ENCODE data around the gene MAGI2.
A peak's percentile ranks its signal among the peaks of the same experiment; 100 is the strongest.

MAGI2 gene

DNA sequence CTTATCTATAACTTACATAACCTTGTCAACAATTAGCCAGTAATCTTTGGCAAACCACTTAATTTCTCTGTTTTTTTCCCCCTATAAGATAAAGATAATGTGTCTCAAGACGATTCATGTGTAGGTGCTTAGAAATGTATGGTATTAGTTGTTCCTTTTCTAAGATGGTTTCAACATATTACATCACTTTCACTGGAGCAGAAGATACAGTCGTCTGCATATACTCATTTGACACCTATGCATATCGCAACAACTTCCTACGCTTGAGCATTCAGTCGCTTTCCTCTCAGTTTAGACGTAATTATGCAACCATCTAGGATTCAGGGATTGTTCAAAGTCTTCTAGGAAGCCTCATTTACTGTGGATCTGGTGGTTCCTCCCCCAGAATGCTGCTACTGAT lies 1258.2 kb downstream of the MAGI2 start:
- DNase-seq, result no peak

DNA sequence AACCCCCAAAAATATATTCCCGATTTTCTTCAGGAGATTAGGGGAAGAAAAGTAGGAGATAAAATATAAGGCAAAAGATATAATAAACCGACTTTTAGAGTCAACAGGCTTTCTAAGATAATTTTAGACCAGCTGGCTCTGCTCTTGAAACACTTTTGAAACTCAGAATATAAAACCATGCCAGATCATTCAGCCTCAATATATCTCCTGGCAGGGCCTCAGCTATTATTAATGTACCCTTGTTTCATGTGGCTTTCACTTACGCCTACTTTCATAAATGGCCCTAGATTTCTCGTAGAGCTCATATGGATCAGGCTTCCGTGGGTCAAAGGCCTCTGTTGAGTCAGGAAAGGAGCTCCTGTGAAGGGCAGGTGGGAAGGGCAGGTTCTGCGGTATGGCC lies 1258.9 kb downstream of the MAGI2 start:
- DNase-seq, result no peak

DNA sequence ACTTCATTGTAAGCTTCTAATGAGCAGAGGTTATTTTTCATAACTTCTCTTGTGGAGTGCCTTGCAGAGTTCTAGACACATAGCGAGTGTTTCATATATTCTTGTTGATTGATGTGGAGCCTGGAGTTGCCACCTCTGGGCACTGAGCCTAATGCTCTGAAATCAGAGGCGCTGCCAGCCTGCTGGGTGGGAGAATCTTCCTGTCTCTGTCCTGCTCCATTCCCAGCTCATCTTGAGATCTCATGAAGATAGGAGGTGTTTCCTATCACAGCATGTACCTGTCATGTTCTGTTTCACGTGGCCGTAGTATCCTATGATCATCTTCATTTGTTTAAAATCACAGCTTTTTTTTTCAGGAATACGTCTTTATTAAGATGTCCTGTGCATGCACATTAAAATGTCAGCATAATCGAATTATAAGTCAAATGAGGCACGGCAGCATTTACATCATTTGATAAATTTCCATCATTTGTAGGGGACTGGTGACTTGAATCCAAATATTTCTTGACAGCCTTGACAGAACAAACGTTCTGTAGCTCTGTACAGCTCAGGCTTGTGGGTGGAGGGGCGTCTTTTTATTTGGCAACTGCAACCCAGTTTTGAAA lies 1261.9 kb downstream of the MAGI2 start:
- DNase-seq, result no peak

DNA sequence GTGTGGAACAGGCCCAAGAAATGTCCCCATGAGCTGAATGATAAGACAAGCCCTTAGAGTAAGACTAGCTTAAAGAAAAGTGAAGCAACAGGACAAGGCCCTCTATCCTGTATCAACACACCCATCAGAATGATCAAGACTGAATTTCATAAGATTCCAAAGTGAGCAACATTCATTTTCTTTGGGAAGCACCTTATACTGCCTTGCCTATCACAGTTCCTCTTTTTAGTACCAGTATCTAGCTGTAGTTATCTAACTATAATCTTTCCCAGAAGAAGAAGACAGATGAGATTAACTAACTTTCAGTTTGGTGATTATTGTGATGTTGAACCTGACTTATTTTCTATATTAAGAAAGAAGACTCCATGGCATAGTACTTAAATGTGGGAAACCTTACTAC lies 1263.7 kb downstream of the MAGI2 start:
- no peak for DNase-seq

DNA sequence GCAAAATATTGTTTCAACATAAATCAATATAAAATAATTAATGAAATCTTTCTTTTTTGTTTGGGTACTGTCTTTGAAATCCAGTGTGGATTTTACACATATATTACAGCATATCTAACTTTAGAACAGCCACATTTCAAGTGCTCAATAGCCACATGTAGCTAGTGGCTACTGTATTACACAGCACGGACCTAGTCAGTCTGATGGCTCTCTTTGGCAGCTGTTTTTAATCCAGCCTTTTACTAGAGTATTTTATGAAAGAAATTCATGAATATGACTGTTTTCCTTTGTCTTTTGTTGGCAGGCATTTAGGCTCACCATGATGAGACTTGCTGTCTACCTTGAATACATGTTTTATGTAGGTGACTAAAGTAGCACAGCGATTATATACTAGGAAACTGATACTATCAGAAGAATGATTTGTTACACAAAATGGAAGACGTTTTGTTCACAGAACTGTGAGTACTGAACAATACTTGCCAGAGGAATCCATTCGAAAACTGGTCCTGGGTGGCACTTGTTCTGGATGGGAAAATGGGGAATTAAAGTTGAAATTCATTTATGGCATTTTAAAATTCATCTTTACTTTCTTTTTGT lies 1268.2 kb downstream of the MAGI2 start:
- no peak for DNase-seq

DNA sequence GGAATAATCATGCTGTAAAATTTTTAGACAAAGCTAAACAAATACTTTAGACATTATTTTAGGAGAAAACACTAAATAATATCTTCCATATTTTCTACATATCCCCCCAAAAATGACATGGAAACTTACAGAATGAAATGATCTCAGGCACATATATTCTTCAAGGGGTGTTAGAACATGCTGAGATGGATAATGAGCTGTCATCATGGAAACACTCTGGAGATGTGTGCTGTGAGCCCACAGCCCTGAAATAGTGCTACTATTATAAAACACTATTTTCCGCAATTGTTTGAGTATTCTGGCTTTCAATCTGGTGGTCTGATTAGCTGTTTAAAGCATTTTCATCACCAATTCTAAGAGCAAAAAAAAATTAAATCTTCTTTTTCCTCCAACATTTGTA lies 1269.2 kb downstream of the MAGI2 start:
- no peak for DNase-seq

DNA sequence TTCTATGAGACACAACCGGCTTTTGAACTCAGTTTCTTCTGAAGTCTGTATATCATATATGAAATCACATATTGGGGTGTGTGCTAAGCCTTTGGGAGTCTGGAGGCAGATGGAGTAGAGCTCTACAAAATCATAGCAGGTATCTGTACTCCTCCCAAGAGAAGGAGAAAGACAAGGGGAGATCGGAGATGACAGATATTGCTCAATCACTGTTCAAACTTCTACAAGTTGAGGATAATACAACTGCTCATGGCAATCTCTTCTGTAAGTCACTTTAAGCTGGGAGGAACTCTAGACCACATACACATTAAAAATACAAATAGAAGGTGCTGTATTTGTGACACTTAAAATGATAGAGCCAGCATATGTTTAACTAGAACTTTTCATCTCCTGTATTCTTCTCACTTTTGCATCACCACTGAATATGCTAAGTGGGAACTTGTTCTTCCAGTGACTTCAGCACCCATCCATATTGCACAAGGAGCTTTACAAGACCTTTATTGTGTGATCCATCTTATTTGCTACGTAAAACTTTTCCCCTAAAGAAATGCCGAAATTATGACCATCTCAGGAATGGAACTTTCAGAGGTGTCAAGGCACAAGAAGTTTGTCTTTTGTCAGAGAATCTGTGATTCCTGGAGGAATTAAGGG lies 1273.5 kb downstream of the MAGI2 start:
- DNase-seq, result no peak

DNA sequence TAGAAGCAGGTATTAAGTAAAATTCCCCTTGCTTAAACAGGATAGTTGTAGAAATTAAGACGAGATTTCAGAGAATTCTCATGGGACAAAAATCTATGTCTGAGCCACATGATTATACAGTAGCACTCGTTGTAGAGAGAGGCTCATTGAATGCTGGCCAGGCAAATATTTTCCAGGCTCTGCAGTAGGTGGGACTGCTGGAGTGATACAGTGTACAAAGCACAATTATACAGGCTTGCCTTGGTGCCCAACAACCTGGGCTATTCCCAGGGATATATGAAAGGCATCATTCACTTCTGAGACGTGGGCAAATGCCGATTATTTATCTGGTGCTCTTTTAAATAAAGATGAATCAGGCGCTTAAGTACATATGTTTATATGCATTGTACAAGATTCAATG lies 1274.3 kb downstream of the MAGI2 start:
- DNase-seq, result no peak

DNA sequence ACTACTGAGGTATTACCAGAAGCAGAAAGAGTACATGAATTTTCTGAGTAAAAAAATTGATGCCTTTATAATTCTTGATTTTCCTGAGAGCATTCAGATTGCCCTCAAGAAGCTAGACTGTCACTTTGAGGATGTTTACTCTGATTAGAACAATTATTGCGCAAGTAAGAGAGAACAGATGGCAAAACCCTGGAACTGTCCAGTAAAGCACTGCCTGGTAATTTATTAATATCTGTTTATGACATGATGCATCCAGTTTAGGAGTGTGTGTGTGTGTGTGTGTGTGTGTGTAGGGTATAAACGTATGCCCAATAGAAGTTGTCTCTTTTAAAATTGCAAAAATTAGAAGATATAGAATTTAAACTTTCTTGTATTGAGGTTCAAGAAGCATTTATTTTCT lies 1275.1 kb downstream of the MAGI2 start:
- no peak for DNase-seq

DNA sequence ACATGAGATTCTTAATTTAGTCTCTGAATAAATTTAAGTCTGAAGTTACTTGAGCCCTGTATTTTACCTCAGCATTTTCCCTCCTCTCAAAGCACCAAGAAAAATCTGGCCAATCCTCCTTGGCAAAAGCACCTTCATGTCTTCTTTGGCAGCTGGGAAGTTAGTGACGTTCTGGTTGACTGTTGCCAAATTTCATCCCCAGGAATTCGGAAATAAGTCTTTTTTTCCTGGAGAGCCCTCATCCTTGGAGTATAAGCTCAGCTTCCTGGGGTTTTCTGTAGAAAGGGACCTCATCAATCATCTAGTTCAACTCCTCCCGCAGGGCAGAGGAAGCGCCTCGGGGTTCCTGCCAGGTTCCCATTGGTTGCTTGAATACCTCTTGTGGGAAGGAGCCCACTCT lies 1277.3 kb downstream of the MAGI2 start:
- DNase-seq, result no peak

DNA sequence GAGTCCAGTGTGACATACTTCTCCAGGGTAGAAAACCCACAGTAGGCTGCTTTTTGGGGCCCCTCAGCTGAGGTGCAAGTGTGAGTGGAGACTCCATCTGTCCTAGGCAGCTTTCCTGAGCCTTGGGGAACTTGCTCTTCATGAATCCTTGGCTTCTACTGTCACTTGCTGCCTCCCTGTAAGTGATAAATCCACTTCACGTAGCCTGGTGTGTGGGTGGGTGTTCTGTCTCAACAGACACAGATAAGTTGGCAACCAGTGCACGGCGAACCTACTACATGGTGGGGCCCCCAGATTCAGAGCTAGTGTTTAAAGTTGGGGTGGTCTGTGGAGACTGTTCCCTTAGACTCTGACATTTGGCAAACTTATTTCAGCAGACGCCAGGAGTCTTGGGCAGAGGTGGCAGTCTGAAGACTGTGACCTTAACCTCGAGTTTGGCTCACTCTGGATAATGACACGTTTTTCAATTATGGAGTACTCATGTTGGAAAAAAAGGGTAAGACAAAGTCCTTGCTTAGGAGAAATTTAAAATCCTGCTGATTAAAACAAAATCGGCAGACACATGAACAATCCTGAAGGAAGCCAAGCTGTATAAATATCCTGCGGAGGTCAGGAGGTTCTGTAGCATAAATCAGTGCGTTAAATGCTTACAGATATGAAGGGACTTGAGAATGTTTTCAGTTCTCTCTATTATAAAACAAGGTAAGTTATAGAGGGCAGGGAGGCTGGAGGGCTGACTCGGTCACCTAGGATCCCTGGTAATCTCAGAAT lies 1278.0 kb downstream of the MAGI2 start:
- no peak for DNase-seq

DNA sequence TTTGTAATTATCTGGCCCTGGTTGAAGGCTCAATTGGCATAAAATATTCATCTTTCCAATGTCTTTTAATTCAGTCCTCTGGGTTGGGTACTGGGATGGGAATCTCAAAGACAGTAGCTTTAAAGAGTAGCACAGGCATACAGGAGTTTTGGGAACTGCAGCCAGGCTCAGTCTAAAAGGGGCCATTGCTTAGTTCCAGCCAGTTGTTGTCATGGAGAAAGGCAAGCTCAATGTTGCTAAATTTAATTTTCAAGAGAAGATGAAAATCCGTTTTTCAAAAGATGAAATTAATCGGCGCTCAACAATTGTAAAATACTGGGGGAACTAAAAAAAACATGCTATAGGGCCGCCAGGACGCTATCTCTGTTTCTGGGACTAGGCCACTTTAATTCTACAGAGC lies 1279.8 kb downstream of the MAGI2 start:
- DNase-seq, result no peak

DNA sequence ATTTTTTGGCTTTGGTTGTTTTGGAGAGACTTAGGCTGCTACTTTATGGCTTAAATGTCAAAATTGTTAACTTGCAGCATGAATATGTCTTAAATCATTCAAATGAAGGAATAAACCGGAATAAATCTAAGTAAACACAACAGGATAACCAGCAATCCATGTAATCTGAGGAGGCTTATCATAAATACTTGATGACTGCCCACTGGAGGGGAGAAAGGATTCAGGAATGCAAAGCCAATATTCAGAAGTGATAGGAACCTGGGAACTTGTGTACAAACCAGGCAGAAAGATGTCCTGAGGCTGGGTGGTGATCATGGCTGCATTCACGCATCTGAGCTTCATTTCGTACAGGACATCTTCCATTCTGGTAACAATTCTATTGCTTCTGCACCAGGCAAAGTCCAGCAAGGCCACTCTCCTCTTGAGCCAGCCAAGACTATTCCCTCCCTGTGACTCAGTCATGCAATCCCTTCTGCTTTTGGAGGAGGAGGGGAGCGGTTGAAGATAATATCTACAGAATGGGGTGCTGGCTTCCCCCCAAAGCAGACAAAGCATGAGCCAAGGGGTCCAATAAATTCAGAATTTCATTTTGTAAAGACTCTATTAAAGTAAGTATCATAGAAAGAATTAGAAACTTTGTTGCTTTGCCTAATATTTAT lies 1280.4 kb downstream of the MAGI2 start:
- DNase-seq, result no peak

DNA sequence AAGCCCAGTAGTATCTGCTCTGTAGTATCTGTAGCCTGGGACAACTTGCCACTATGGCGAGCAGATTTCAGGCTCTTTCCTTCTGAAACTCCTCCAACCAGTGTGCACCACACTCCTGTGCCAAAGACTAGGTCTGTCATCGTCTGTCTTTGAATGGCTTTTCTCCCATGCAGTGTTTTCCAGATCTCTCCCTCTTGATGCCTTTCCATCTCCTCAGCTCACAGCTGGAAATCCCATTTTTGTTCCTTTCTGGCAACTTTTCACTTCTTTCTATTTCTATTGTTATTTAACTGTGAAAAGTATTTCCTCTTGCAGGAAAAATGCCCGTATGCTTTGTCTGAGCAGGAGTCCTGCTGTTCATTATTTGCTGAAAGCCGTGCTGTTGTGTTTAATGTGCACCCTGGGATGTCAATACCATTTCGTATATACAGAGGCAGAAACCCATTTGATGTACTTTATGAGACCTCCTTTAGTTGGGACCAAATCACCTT lies 1281.2 kb downstream of the MAGI2 start:
- peak; percentile 65 for DNase-seq

DNA sequence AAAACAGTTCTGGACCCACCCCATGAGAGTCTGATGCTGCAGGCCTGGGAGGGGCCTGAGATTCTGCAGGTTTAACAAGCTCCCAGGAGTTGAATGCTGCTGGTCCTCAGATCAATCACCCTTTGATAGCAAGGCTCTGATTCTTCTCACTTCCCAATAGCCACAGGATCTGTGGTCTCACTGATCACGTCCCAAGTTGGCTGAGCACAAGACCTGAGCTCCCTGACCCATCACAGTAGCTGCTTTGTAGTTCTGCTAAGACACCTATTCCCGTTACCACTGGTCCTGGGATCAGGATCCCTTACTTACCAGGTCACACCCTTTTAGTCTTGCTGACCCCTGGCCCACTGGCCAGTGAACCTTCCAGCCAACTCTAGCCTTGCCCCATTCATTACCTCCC lies 1282.1 kb downstream of the MAGI2 start:
- no peak for DNase-seq

DNA sequence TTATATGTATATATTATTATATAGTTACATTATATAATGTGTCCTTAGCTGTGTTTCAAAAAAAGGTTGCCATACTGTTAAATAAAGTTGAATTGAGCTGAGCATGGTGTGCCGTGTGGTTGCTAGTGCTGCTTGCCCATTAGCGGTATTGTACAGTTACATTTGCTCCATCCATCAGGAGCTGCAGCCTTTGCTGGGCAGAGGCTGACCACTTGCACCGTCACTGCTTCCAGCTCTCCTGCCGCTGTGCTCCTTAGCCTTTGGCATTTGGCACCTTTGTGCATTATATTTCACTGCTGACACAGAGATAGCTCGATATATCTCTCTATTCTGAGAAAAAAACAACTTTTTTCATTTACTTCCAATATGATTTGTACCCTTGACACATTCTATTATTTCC lies 1282.7 kb downstream of the MAGI2 start:
- DNase-seq, result no peak

DNA sequence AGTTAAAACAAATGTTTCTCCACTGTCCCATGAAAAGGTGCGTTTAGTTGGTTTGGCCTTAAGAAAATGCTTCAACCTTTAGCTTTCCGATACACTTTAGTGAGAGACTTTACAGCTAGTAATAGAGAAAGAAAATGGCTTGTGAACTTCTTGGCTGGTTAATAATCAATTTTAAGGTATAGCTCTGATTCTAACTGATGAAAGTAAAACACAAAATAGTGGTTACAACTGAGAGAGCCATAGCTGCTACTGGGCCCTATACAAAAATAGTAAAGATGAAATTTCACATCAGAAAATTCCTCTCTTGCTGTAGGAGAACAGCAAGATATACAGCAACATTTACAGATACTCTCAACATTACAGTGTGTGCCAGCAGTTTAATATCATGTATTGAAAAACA lies 1283.5 kb downstream of the MAGI2 start:
- DNase-seq, result no peak

DNA sequence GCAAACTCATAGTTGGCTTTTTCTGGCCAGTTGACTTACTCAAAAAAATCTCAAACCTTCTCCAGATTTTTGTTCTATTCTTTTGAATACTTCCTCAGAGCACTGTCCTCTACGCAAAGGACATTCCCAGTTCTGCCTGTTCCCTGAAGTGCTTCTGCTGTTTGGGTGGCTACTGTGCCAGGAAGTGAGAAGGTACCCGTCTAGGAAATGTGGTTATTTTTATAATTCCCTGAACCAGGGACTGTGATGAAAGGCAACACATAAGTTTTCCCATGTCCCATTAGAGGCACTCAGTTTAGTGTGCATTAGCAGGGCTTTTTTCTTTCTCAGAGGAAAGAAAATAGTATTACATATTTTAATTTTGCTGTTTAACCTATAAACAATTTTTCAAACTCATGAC lies 1284.6 kb downstream of the MAGI2 start:
- no peak for DNase-seq

DNA sequence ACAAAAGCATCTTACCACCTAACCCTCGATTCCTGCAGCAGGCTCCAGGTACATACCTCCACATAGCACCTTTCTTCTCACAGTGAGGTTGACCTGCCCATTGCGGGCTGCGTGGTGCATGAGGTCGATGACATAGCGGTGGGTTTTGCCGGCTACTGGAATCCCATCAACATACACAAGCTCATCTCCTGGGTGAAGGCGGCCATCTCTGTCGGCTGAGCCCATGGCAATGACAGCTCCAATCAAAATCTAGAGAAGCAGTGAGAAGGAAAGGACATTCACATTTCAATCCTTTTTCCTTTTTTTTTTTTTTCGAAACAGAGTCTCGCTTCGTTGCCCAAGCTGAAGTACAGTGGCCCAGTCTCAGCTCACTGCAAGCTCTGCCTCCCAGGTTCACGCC lies 1285.6 kb downstream of the MAGI2 start:
- DNase-seq, result no peak

DNA sequence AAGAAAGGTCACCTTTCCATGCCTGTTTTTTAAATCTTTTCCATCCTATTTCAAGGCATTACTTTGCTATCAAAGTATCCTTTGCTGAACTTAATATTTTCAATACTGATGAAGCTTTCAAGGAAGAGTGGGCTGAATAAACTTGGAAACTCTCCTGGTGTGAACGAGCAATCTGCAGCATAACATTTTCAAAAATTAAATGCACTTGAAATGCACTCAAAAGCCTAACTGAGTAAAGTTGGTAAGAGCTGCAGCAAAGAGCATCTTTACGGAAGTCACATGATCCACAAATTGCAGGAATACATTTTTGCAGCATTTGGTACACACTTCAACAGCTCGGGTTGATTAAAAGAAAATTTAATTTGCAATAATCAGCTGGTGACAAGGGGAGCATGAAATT lies 1287.6 kb downstream of the MAGI2 start:
- DNase-seq, result no peak

DNA sequence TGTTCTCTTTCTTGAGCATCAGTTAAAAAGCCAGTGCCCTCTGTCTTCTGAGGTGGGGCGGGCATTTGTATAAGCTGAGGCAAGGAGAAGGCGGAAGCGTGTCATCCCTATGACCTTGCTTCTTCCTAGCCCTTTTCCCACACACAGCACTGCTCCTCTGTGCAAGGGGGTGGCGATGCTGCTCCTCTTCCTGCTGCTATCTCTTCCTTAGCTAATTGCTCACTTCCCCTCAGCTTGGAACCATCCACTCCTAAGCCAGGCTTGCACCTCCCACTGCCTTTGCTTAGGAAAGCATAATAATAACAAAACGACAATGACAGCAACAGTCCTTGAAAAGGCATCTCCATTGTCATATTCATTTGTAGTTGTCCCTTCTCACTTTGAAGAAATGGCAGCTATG lies 1288.0 kb downstream of the MAGI2 start:
- no peak for DNase-seq

DNA sequence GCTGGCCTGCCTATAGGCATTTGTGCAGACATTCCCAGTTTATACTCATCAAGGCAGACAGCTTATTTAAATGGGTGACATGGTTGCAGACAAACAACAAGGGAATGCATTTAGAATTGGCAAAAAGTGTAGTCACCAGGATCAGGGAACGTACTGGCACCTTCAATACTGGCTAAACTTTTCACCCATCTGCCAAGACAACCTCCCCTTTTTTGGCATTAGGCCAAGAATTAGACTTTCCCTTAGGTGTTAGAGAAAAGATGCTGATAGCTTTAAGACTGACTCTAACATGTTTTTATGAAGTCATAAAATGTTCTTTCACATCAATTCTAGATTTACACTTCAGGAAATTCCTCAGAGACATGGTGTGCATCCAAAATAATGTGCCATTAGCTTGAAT lies 1289.0 kb downstream of the MAGI2 start:
- peak; percentile 26 for DNase-seq

DNA sequence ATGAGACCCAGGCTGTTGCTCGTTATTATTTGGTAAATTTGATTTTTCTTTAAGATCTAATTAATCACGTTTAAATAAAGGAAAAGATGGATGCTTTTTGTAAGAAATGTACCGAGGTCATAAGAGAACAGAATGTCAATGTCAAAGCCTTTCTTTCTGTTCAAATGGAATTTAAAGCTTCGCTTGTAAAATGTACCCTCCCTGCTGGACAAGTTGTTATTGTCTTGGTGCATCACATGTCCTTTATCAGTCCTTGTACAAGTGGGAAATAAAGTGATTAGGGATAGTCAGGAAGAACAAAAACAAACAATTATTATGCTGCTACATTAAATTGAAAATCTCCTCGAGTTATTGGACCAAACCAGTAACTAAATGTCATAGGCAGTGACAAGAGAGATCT lies 1291.7 kb downstream of the MAGI2 start:
- DNase-seq, result no peak

Data from COR-L47 (cell line).